SU-DHL-6 (cell line): ENCODE data around the gene ECT2.

Experiments
- EZH2phosphoT487 ChIP-seq: fragments of 200-600 bp; sonication (generic), shearing (Covaris generic); conservative IDR thresholded peaks from 2 replicates; pipeline ENCODE4 v1.6.1; 2018; ENCODE audit warnings: mild to moderate bottlenecking, antibody characterized with exemption, low read length, moderate library complexity, mixed read lengths
- TF ChIP-seq, protein P1 (sequence below): fragments of 200-600 bp; sonication (generic); IDR thresholded peaks from one replicate; pipeline ENCODE4 v1.5.1; 2017; ENCODE audit warnings: antibody characterized with exemption, mild to moderate bottlenecking, low read length, moderate library complexity; ENCODE audit not compliant: insufficient read depth, poor library complexity, severe bottlenecking

DNA sequence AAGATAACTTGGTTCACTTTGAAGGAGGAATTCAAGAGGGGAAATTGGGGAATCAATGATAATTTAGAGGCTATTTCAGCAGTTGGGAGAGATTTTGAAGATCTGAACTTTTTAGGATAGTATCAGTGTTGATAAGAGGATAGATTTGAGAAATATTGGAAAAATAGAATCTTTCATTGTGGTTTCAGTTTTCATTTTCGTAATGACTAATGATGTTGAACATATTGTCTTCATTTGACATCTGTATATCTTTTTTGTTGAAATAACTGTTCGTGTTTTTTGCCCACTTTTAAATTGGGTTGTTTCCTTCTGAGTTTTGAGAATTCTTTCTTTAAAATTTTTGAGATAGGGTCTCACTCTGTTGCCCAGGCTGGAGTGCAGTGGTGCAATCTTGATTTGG is 21.1 kb downstream of the ECT2 start:
- TF ChIP-seq, protein P1, sequence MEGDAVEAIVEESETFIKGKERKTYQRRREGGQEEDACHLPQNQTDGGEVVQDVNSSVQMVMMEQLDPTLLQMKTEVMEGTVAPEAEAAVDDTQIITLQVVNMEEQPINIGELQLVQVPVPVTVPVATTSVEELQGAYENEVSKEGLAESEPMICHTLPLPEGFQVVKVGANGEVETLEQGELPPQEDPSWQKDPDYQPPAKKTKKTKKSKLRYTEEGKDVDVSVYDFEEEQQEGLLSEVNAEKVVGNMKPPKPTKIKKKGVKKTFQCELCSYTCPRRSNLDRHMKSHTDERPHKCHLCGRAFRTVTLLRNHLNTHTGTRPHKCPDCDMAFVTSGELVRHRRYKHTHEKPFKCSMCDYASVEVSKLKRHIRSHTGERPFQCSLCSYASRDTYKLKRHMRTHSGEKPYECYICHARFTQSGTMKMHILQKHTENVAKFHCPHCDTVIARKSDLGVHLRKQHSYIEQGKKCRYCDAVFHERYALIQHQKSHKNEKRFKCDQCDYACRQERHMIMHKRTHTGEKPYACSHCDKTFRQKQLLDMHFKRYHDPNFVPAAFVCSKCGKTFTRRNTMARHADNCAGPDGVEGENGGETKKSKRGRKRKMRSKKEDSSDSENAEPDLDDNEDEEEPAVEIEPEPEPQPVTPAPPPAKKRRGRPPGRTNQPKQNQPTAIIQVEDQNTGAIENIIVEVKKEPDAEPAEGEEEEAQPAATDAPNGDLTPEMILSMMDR = no peak
- TF ChIP-seq EZH2phosphoT487 = no peak
